Globus pallidus (tissue), 1 donor: ENCODE measurements around the gene RPS23.

Experiments used
- DNase-seq: peaks from one replicate; pipeline ENCODE4 v3.0.0-alpha.2; 2015; ENCODE audit warnings: low spot score

The RPS23 gene

GRCh38 chr5:82244854-82245635 is 33.1 kb downstream of the RPS23 start:
- peak; percentile 29 for DNase-seq

- no peak for DNase-seq
Observed at GRCh38 chr5:82244151-82244550, 34.0 kb downstream of the RPS23 start.

- DNase-seq, result no peak
Observed at GRCh38 chr5:82234885-82235284, 43.3 kb downstream of the RPS23 start.

- DNase-seq, result peak; percentile 57
Observed at GRCh38 chr5:82225525-82226172, 52.5 kb downstream of the RPS23 start.
